Activated naive CD4-positive, alpha-beta T cell treated with anti-CD3 and anti-CD28 coated beads, Interleukin-2, amount 50 U/mL, for 72 hours (primary cell): ENCODE data around the gene CETP. TPM values are rescaled to one million over a fixed set of nuclear protein-coding genes. Genes with fewer than 3 reads are reported as not detected.
"Not testable (repeated sequence)": the region's sequence is repeated elsewhere in the genome, so short reads cannot be mapped to it uniquely, and the experiment has no call there.

Experiments
- ATAC-seq, 2 donors: fragments of 150-1000 bp; cut with Tn5 transposase; 2 replicates each; pipeline ENCODE4 v1.10.0; 2021; ENCODE audit warnings: mild to moderate bottlenecking in 2 of 2, moderate library complexity in 2 of 2
- DNase-seq, 2 donors: peaks; one replicate each; pipeline ENCODE4 v3.0.0; 2021 to 2022; ENCODE audit warnings: low spot score in 2 of 2
- H3K27ac Mint-ChIP-seq, 2 donors: one replicate each; pipeline ENCODE4 v1.8.0; 2022; ENCODE audit warnings: mild to moderate bottlenecking in 2 of 2, mixed read lengths in 2 of 2
- H3K36me3 Mint-ChIP-seq, 2 donors: one replicate each; pipeline ENCODE4 v1.8.0; 2022; ENCODE audit warnings: mixed read lengths in 2 of 2
- H3K9me3 Mint-ChIP-seq, 2 donors: one replicate each; pipeline ENCODE4 v1.8.0; 2022; ENCODE audit warnings: mixed read lengths in 2 of 2
- total RNA-seq, 2 donors: library from RNA; stranded (reverse); gene quantifications; one replicate each; pipeline ENCODE4 v1.2.3, GENCODE V29; 2022

CETP gene
- total RNA-seq, 2 donors from 2014 or later: not detected

- Mint-ChIP-seq H3K27ac (peak within 1 kb of the TSS; percentile 99), H3K9me3 (peaks cover 0 to 5% of the 10 kb centered on the region in 2 donors), H3K36me3 (peaks cover 21 to 48% of the 10 kb centered on the region in 2 donors)
- peak; percentile 99 to 100 for DNase-seq
- ATAC-seq: peak; percentile 95
These were observed 29.6 kb upstream of the CETP start, which contains the start of gene HERPUD1 for GRCh38 chr16:56931892-56932720. TSS of gene HERPUD1 (plus strand) at chr16:56932142. CDS start at chr16:56932245, 103 bp downstream.

DNA sequence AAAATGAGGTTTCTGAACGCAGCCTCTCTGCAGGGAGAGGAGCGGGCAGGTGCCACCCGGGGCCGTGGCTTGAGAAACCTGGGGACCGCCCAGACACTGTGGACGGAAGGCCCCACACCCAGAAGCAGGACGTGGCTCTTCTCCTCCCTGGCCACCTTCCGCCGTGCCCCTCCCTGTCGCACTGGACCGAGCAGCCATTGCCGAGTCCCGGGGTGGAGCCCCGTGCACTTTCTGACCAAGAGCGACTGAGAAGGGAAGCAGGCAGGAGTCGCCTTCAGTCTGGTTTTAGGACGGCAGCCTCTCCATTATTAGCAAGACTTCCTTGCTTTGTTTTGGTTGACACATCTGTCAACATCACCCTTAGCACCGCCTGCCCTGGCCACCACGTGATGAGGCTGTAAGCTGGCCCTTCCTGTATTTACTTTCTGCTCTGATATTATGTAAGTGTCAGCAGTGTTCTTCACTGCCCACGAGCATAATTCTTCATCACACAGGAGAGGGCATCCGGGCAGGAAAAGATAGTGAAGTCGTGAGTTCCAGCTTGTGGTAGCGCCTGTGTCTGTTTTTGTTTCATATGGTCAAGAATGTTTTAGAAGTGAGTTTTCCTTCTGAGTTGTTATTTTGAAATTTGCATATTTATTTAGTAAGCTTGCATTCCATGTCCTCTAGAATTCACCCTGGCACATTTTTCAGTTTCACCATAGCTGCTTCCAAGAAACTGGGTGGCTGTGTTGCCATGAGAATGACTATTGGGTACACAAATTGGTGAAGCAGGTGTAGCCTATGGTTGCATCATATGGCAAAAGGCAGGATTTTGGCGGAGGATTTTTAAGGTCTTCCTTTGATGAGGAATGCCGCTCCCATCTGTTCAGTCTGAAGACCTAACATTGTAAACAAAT lies 28.8 kb upstream of the CETP start:
- H3K9me3 Mint-ChIP-seq: peaks cover 0 to 5% of the 10 kb centered on the region in 2 donors
- peak overlapping the region; percentile 99 for H3K27ac Mint-ChIP-seq
- ATAC-seq (peak; percentile 1 to 30), DNase-seq (peak; percentile 56 to 69)
- peaks cover 23 to 56% of the 10 kb centered on the region in 2 donors for H3K36me3 Mint-ChIP-seq

DNA sequence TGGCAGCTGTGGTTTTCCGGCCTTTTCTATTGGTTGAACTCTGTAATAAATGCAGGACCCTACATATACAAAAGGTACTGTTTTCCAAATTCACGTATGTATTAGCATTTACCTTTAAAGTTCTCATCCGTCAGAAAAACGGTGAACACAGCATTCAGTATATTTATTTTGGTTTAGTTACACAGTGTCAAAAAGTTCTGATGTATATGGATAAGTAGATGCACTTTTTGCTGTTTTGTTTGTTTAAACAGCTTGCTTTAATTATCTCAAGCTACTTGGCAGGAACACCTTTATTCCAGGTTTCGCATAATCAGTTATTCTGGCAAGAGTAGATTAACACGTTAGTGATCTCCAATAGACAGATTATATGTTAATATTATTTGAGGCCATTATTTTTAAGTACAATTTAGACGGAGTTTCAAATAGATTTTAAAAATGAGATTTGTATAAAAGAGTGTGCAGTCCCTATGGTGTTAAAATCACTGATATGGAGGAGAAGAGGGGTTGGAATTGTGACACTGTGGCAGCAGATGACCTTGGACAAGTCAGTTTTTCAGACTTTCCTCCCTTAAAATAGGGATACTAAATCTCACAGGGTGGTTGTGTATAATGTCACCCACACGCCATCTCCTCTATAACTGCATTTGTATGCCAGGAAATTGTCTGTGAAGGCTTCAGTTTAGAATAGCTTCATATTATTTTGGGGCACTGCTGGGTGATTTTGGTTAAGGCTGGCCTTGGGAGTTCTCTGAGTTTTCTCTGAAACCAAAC lies 27.7 kb upstream of the CETP start:
- ATAC-seq (no peak), DNase-seq (no peak)
- Mint-ChIP-seq H3K36me3 (peaks cover 33 to 67% of the 10 kb centered on the region in 2 donors), H3K27ac (peak overlapping the region; percentile 99), H3K9me3 (no peaks in the 10 kb centered on the region)

DNA sequence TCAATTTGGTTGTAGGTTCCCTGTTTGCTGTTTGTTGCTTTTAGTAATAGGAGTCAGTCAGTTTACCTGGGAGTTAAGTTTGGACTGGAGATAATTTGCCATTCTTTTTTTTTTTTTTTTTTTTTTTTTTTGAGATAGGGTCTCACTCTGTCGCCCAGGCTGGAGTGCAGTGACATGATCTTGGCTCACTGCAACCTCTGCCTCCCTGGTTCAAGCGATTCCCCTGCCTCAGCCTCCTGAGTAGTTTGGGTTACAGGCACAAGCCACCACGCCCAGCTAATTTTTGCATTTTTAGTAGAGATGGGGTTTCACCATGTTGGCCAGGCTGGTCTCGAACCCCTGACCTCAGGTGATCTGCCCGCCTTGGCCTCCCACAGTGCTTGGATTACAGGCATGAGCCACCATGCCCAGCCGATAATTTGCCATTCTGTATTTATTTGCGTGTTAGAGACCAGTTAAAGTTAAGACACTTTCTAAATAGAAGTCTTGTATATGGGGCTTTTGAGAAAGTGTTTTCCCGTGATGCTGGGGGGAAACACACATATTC lies 27.1 kb upstream of the CETP start:
- not testable (repeated sequence) for H3K9me3 Mint-ChIP-seq, ATAC-seq, DNase-seq
- Mint-ChIP-seq H3K36me3 (peaks cover 40 to 73% of the 10 kb centered on the region in 2 donors), H3K27ac (peak overlapping the region; percentile 99)

- H3K9me3 Mint-ChIP-seq: no peaks in the 10 kb centered on the region
- peak overlapping the region; percentile 99 for H3K27ac Mint-ChIP-seq
These were observed 26.5 kb upstream of the CETP start for GRCh38 chr16:56935201-56935600.

DNA sequence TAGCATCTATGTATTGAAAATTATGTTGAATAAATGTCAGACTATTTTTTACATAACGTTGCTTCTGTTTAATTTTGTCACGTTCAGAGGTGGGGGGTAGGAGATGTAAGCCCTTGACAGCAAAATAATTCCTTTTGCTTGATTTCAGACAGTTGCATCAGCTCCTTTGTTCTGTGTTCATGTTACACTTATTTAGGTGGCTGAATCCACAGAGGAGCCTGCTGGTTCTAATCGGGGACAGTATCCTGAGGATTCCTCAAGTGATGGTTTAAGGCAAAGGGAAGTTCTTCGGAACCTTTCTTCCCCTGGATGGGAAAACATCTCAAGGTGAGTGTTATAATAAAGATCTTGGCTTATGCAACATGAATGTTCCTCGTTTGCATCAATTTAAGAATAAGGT lies 25.3 kb upstream of the CETP start:
- peaks cover 47 to 82% of the 10 kb centered on the region in 2 donors for H3K36me3 Mint-ChIP-seq
- no peaks in the 10 kb centered on the region for H3K9me3 Mint-ChIP-seq
- no peak for ATAC-seq
- peak overlapping the region; percentile 56 to 94 for H3K27ac Mint-ChIP-seq
- DNase-seq: no peak

More at GRCh38 chr16:56935201-56935600, 26.5 kb upstream of the CETP start:
- ATAC-seq: no peak
- no peak for DNase-seq
- H3K36me3 Mint-ChIP-seq: peaks cover 45 to 79% of the 10 kb centered on the region in 2 donors

DNA sequence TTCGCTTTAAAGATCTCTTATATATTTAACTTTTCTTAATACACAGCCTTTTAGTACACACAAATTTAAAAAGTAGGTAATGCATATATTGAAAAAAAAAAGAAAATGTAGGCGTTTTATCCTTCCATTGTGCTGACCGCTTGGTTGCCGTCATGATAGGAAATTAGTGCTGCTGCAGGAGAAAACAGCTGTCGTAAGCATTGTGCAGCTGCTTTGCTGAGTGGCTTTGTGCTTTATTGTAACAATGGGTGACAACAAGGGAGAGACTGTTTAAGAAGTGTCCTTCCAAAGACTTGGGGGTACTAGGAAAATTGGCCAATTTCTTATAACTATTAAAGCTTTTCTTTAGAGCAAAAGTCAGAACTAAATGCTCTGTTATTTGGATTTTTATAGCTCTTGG lies 24.8 kb upstream of the CETP start:
- peak overlapping the region in 1 of 2 donors; percentile 99 for H3K27ac Mint-ChIP-seq
- DNase-seq: no peak
- H3K36me3 Mint-ChIP-seq: peaks cover 50 to 87% of the 10 kb centered on the region in 2 donors
- H3K9me3 Mint-ChIP-seq: no peaks in the 10 kb centered on the region
- no peak for ATAC-seq

- ATAC-seq (peak; percentile 89), DNase-seq (peak in 1 of 2 donors; percentile 52)
- Mint-ChIP-seq H3K36me3 (peaks cover 46 to 90% of the 10 kb centered on the region in 2 donors), H3K9me3 (no peaks in the 10 kb centered on the region), H3K27ac (peak overlapping the region; percentile 94 to 99)
These were observed 22.9 kb upstream of the CETP start for GRCh38 chr16:56938664-56939513.

DNA sequence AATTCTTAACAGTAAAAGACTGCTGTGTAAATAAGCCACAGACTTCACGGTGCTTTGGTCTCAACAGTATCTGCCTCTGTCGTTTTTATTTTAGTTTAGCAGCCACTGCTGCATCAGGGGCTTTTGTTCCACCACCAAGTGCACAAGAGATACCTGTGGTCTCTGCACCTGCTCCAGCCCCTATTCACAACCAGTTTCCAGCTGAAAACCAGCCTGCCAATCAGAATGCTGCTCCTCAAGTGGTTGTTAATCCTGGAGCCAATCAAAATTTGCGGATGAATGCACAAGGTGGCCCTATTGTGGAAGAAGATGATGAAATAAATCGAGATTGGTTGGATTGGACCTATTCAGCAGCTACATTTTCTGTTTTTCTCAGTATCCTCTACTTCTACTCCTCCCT lies 21.9 kb upstream of the CETP start:
- DNase-seq (no peak), ATAC-seq (no peak)
- Mint-ChIP-seq H3K9me3 (no peaks in the 10 kb centered on the region), H3K27ac (peak overlapping the region; percentile 94 to 99), H3K36me3 (peaks cover 45 to 86% of the 10 kb centered on the region in 2 donors)

DNA sequence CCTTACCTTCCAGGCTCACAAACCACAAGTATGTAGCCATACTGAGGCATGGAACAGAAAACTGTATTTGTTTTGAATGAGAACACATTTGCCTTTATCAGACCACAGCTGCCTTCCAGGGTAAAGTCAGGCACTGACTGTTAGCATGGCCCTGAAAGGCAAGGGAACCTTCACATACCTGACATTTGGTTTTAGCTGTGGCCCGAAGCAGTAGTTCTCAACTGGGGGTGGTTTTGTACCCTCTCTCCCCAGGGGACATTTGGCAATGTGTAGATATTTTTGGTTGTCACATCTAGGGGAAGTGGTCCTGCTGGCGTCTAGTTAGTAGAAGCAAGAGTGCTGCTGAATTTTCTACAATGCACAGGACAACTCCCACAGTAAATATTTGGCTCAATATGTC lies 20.7 kb upstream of the CETP start:
- Mint-ChIP-seq H3K36me3 (peaks cover 37 to 73% of the 10 kb centered on the region in 2 donors), H3K9me3 (no peaks in the 10 kb centered on the region), H3K27ac (peak overlapping the region in 1 of 2 donors; percentile 99)
- ATAC-seq: no peak
- no peak for DNase-seq

- ATAC-seq (no peak), DNase-seq (no peak)
- H3K36me3 Mint-ChIP-seq: peaks cover 37 to 71% of the 10 kb centered on the region in 2 donors
- H3K9me3 Mint-ChIP-seq: no peaks in the 10 kb centered on the region
- peak overlapping the region in 1 of 2 donors; percentile 97 for H3K27ac Mint-ChIP-seq
These were observed 19.9 kb upstream of the CETP start for GRCh38 chr16:56941856-56942331.

DNA sequence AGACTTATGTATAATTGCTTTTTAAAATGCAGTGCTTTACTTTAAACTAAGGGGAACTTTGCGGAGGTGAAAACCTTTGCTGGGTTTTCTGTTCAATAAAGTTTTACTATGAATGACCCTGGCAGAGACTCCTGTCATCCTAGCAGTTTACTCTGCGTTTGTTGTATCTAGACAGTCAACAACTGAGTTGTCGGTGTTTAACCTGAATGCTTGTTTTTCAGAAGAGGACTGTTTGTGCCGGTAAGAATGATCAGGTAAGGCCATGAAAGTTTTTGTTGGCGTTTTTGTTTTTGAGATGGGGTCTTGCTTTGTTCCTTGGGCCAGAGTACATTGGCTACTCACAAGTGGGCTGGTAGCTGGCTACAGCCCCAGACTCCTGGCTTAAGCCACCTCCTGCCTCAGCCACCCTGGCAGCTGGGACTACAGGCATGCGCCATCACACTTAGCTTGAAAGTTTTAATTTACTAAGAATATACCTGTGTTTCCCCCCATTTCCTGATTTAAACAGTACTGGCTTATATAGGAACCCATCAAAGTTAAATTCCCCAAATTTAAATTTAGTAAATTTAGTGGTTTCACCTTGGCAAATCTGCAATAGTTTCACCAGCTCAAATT lies 17.9 kb upstream of the CETP start:
- DNase-seq: no peak
- peak in 1 of 2 donors; percentile 23 for ATAC-seq
- Mint-ChIP-seq H3K27ac (peak overlapping the region; percentile 93 to 99), H3K36me3 (peaks cover 27 to 53% of the 10 kb centered on the region in 2 donors), H3K9me3 (no peaks in the 10 kb centered on the region)

DNA sequence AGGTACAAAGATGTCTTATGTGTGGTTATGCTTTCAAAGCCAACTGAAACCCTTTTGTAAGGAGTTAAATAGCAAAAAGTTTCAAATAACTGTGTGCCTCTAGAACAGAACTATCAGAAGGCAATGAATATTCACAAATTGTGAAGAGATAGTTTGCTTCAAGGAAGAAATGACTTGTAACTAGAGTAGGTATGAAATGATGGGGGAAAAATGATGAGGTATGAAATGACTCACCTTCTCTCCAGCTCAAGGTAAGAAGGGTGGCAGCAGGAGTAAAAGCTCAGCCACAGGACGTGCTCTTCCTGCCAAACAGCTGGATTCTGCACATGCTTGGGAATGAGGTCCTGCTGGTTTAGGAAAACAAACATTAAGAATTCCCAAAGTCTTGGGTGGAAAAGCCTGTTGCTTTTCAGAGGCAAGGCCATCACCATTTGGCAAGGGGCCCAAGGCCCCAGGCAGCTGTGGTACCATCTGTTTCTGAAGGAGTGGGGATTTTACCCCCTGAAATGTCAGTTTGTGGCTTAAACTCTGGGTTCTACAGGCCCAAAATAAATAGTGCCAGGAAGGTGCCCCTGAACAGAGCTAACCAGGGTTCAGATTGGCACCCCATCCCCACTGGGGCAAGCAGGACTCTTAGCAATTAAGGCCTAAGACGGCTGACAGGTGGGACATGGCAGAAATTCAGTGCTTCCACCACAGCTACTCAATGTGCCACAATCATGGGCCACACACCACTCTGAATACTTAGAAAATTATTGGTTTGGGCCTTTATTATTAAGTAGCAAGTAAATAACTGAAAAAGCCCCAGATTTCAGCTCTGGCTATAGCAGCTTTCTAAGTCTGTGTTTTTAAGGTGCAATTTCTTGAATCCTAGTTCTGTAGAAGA lies 16.6 kb upstream of the CETP start:
- H3K27ac Mint-ChIP-seq: peak overlapping the region; percentile 93 to 99
- ATAC-seq: peak; percentile 78 to 88
- DNase-seq: peak in 1 of 2 donors; percentile 55
- H3K36me3 Mint-ChIP-seq: peaks cover 13 to 40% of the 10 kb centered on the region in 2 donors
- no peaks in the 10 kb centered on the region for H3K9me3 Mint-ChIP-seq
